ENCODE data around the gene ABCA3. TPM values are rescaled to one million over a fixed set of nuclear protein-coding genes. Genes with fewer than 3 reads are reported as not detected.

The ABCA3 gene
- polyA plus RNA-seq, 1 donor from 2014 or later = 1.7 TPM

- no peak within 1 kb of the TSS for H3K4me3 Mint-ChIP-seq
- H3K4me1 Mint-ChIP-seq = no peaks in the 10 kb centered on the region
- peak within 1 kb of the TSS in 1 of 3 donors; percentile 22 for H3K27ac Mint-ChIP-seq
- no peaks in the 10 kb centered on the region for H3K9me3 Mint-ChIP-seq
- peaks cover 2% of the 10 kb centered on the region for H3K36me3 Mint-ChIP-seq
- H3K27me3 Mint-ChIP-seq = peaks cover 7% of the 10 kb centered on the region
These were observed 104.0 kb downstream of the ABCA3 start, which contains the start of gene DNASE1L2 for GRCh38 chr16:2236337-2237101. DNASE1L2 (plus strand) TSS chr16:2236444; CDS start chr16:2236817, 373 bp downstream.

DNA sequence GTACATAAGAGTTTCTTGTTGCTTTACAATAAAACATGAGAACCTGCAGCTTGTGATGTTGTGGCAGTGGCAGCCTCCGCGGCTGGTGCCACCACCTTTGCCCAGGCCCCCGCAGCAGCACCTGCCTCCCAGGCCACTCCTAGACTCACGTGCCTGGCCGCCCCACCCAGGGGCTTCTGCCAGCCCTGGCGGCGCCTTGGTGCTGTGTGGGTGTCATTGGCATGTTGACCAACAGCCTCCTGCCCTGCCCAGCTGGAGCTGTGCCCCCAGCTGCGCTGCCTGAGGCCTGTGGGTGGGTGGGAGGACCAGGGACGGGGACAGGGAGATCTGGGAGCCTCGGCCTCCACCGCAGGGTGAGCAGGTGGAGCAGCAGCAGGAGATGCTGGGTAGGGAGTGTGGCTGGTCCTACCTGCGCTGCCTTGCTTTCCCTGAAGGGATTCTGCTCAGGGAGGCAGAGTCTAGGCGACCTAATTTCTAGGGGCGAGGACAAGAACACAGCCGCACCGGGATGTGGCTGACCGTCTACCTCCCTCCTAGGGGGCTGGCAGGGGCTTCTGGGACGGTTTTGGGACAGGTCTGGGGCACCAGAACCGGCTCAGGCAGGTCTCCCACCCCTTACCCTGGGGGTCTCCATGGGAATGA is 104.7 kb downstream of the ABCA3 start:
- H3K4me3 Mint-ChIP-seq = no peak overlapping the region
- no peaks in the 10 kb centered on the region for H3K9me3 Mint-ChIP-seq
- H3K27me3 Mint-ChIP-seq = peaks cover 7% of the 10 kb centered on the region
- no peaks in the 10 kb centered on the region for H3K4me1 Mint-ChIP-seq
- peak overlapping the region in 1 of 3 donors; percentile 22 for H3K27ac Mint-ChIP-seq
- peaks cover 2% of the 10 kb centered on the region for H3K36me3 Mint-ChIP-seq

DNA sequence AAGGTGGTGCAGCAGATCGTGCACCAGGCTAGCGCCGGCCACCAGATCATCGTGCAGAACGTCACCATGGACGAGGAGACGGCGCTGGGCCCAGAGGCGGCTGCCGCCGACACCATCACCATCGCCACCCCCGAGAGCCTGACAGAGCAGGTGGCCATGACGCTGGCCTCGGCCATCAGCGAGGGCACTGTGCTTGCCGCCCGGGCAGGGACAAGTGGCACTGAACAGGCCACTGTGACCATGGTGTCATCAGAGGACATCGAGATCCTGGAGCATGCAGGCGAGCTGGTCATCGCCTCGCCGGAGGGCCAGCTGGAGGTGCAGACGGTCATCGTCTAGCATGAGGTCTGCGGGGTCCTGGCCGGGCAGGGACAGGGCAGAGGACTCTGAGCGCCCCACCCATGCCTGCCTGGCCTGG is 105.3 kb downstream of the ABCA3 start:
- no peaks in the 10 kb centered on the region for H3K4me1 Mint-ChIP-seq
- peaks cover 7% of the 10 kb centered on the region for H3K27me3 Mint-ChIP-seq
- peaks cover 2% of the 10 kb centered on the region for H3K36me3 Mint-ChIP-seq
- H3K4me3 Mint-ChIP-seq = no peak overlapping the region
- H3K27ac Mint-ChIP-seq = peak overlapping the region in 1 of 3 donors; percentile 22
- H3K9me3 Mint-ChIP-seq = no peaks in the 10 kb centered on the region

DNA sequence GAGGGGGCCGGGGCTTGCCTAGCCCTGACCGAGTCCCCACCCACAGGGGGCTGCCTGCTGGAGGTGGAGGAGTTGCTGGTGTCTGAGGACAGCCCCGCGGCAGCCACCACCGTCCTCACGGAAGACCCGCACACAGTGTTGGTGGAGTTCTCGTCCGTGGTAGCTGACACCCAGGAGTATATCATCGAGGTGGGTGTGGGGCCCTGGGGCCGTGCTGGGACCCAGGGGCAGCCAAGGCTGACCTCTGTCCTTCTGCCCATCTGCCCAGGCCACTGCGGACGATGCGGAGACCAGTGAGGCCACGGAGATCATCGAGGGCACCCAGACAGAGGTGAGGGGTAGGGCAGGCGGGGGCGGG is 105.7 kb downstream of the ABCA3 start:
- Mint-ChIP-seq H3K27me3 (peaks cover 7% of the 10 kb centered on the region), H3K4me3 (no peak overlapping the region), H3K27ac (no peak overlapping the region), H3K36me3 (peaks cover 2% of the 10 kb centered on the region), H3K9me3 (no peaks in the 10 kb centered on the region), H3K4me1 (no peaks in the 10 kb centered on the region)

DNA sequence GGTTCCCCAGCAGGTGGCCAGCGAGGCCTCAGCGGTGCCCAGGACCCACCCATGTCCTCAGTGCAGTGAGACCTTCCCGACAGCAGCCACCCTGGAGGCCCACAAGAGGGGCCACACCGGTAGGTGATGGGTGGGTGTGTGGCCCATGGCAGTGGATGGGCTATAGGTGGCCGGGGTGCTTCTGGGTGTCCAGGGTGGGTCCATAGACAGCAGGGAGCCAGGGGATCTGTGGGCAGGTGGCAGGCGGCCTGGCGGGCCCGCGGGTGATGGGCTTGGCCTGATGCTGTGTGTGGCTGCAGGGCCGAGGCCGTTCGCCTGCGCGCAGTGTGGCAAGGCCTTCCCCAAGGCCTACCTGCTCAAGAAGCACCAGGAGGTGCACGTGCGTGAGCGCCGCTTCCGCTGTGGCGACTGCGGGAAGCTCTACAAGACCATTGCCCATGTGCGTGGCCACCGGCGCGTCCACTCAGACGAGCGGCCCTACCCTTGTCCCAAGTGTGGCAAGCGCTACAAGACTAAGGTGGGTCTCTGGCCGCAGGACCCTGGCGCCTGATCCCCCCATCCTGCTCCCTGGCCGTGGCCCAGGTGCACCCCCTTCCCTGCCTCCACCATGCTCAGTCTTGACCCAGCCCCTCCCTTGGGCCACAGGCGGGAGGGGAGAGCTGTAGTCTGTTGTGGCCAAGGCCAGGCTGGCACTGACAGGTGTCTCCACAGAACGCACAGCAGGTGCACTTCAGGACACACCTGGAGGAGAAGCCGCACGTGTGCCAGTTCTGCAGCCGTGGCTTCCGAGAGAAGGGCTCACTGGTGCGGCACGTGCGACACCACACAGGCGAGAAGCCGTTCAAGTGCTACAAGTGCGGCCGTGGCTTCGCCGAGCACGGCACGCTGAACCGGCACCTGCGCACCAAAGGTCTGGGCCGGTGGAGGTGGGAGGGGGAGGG is 106.4 kb downstream of the ABCA3 start:
- Mint-ChIP-seq H3K4me1 (no peaks in the 10 kb centered on the region), H3K27me3 (peaks cover 7% of the 10 kb centered on the region), H3K9me3 (no peaks in the 10 kb centered on the region), H3K4me3 (no peak overlapping the region), H3K36me3 (peaks cover 2% of the 10 kb centered on the region), H3K27ac (no peak overlapping the region)

DNA sequence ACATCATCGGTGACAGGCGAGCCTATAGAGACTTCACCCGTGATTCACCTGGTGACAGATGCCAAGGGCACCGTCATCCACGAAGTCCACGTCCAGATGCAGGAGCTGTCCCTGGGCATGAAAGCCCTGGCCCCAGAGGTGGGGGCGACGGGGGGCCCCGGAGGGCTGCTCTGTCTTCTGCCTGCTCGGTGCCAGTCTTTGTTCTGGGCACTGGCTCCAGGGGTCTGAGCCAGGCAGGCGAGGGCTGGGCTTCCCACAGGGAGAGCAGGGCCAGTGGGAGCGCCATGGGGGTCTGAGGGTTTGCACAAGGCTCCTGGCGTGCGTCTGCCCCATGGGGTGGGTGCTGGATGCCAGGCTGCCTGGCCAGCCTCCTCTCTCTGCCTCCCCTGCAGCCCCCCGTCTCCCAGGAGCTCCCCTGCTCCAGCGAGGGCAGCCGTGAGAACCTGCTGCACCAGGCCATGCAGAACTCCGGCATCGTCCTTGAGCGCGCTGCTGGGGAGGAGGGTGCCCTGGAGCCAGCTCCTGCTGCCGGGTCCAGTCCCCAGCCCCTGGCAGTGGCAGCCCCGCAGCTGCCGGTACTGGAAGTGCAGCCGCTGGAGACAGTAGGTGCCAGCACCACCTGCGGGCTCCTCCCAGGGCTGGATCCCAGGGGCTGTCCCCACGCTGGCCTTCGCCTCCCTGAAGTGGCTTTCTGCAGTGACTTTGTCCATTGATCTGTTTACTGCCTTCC is 107.3 kb downstream of the ABCA3 start:
- Mint-ChIP-seq H3K9me3 (no peaks in the 10 kb centered on the region), H3K27ac (no peak overlapping the region), H3K36me3 (peaks cover 2% of the 10 kb centered on the region), H3K27me3 (peaks cover 7% of the 10 kb centered on the region), H3K4me1 (no peaks in the 10 kb centered on the region), H3K4me3 (no peak overlapping the region)

DNA sequence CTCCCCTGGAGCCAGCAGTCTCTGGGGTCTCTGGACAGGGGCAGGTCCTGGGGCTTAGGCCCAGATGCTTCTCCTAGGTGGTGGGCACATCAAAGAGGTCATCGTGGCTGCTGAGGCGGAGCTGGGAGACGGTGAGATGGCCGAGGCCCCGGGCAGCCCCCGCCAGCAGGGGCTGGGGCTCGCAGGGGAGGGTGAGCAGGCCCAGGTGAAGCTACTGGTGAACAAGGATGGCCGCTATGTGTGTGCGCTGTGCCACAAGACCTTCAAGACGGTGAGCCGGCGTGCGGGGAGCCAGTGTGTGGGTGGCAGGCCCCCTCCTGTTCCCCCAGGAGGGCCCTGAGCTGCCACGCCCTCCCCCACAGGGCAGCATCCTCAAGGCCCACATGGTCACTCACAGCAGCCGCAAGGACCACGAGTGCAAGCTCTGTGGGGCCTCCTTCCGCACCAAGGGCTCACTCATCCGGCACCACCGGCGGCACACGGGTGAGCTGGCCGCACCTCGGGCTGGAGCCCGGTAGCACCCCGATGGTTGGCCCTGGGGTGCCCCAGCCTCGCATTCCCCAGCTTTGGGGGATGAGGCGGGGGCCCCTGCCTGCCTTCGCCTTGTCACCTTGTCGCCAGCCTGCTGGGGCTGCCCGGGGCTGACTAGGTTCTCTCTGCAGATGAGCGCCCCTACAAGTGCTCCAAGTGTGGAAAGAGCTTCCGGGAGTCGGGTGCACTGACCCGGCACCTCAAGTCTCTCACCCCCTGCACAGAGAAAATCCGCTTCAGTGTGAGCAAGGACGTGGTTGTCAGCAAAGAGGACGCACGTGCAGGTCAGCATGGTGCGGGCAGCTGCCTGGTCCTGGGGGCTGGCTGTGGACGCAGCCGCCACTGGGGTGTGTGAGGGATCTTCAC is 108.2 kb downstream of the ABCA3 start:
- peaks cover 2% of the 10 kb centered on the region for H3K36me3 Mint-ChIP-seq
- H3K9me3 Mint-ChIP-seq = no peaks in the 10 kb centered on the region
- no peak overlapping the region for H3K27ac Mint-ChIP-seq
- peaks cover 5% of the 10 kb centered on the region for H3K27me3 Mint-ChIP-seq
- no peak overlapping the region for H3K4me3 Mint-ChIP-seq
- no peaks in the 10 kb centered on the region for H3K4me1 Mint-ChIP-seq

DNA sequence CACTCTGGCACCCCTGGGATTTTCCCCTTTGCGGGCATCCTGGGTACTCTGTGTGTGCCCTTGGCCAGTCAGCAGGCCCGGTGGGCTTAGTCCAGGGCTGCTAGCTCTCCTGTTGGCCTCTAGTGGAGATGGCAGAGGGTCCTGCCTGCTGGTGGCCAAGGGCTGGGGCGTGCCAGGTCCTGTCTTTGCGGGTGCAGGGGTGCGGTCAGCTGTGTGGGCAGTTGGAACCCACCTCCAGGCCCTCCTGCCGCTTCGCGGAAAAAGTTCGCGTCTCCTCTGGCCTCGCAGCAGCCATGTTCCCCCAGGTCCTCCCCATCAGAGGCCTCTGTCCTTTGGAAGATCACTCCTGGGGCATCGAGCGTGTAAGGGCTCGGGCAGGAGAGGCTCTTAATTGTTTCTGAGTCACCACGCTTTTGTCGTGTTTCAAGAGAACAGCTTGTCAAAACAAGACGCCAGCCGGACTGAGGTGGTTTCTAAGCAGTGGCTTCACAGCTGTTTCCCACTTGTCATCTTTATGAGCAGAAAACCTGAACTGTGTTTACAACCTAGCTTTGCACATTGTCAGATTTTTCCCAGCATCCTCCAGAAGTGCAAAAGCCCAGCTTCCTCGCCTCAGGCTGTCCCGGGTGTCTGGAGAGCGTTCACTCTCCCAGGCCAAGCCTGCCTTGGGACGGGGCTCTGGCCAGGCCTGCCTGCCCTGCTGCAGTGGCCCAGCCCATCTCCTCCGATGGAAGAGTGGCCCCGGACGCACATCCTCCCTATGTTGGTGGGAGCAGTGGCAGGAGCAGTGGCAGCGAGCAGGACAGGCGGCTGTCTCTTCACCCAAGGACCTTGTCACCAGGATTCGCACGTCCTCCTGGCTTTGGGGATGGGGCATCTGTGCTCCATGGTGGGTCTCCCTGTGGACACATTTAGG is 109.3 kb downstream of the ABCA3 start:
- Mint-ChIP-seq H3K36me3 (peaks cover 2% of the 10 kb centered on the region), H3K9me3 (no peaks in the 10 kb centered on the region), H3K27ac (no peak overlapping the region), H3K4me3 (no peak overlapping the region), H3K27me3 (peaks cover 5% of the 10 kb centered on the region), H3K4me1 (peaks cover 0 to under 1% (median 0%) of the 10 kb centered on the region in 3 donors)

- Mint-ChIP-seq H3K27ac (no peak overlapping the region), H3K27me3 (peaks cover 3% of the 10 kb centered on the region), H3K4me3 (no peak overlapping the region), H3K9me3 (no peaks in the 10 kb centered on the region), H3K36me3 (peaks cover 2% of the 10 kb centered on the region), H3K4me1 (peaks cover 0 to 4% (median 2%) of the 10 kb centered on the region in 3 donors)
These were observed 110.2 kb downstream of the ABCA3 start for GRCh38 chr16:2230376-2230775.

- H3K4me3 Mint-ChIP-seq = no peak overlapping the region
- no peaks in the 10 kb centered on the region for H3K27me3 Mint-ChIP-seq
- no peaks in the 10 kb centered on the region for H3K9me3 Mint-ChIP-seq
- H3K4me1 Mint-ChIP-seq = peaks cover 0 to 4% (median 3%) of the 10 kb centered on the region in 3 donors
- H3K27ac Mint-ChIP-seq = no peak overlapping the region
- H3K36me3 Mint-ChIP-seq = peaks cover under 1% of the 10 kb centered on the region
These were observed 110.8 kb downstream of the ABCA3 start for GRCh38 chr16:2229632-2230250.

DNA sequence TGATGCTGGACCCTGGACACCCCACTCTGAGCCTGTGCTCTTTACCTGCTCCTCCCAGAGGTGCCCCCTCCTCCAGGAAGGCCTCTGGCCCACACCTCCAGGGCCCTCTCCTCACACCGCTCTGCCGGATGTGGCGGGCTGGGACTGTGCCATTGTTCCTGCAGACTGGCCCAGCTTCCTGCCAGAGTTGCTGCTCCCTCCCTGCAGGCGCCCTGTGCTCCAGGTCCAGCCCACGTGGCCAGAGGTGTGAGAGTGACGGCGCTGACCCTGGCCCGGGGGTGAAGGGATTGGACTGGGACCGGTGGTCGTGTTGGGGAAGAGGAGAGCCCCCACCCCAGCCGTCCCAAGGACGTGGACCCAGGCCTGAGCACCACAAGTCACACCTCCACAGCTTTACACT is 111.4 kb downstream of the ABCA3 start:
- H3K27me3 Mint-ChIP-seq = no peaks in the 10 kb centered on the region
- peaks cover 0 to 7% (median 5%) of the 10 kb centered on the region in 3 donors for H3K4me1 Mint-ChIP-seq
- H3K36me3 Mint-ChIP-seq = no peaks in the 10 kb centered on the region
- no peaks in the 10 kb centered on the region for H3K9me3 Mint-ChIP-seq
- no peak overlapping the region for H3K4me3 Mint-ChIP-seq
- H3K27ac Mint-ChIP-seq = no peak overlapping the region

DNA sequence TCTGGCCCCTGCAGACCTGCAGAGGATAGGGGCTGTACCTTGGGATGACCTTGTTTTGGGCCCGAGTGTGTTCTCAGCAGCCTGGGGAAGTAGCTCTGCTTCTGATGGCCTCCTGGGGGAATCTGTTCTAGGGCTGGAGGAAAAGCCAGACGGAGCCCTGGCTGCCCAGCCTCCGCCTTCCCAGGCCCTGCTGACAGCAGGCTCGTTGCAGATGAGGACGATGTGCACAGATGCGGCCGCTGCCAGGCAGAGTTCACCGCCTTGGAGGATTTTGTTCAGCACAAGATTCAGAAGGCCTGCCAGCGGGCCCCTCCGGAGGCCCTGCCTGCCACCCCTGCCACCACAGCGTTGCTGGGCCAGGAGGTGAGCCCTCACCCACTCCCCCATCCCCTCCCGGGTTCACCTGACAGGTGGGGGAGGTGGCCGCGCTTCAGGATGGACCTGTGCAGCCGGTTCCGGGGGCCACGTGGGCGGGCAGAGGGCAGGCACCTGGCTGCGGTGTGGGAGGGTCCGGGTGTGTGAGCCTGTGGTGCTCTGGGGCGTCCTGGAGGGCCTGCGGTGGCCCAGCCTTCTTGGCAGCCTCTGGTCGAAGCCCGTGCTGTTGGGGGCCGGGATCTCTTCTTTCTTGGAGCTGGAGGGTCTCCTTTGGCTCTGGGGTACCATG is 112.2 kb downstream of the ABCA3 start:
- H3K27me3 Mint-ChIP-seq = no peaks in the 10 kb centered on the region
- no peaks in the 10 kb centered on the region for H3K36me3 Mint-ChIP-seq
- H3K27ac Mint-ChIP-seq = no peak overlapping the region
- H3K9me3 Mint-ChIP-seq = no peaks in the 10 kb centered on the region
- peaks cover 0 to 7% (median 5%) of the 10 kb centered on the region in 3 donors for H3K4me1 Mint-ChIP-seq
- H3K4me3 Mint-ChIP-seq = no peak overlapping the region
